HEK293 (cell line): ENCODE measurements around the gene NFIX.

ENCODE experiments used
- CTCF ChIA-PET: fragments of 350-600 bp; formaldehyde crosslinking; extraction: SDS; loops from one replicate; lab custom pipeline; 2021; ENCODE audit warnings: antibody characterized with exemption; lab: Yijun Ruan, JAX
- POLR2A ChIA-PET: fragments of 300-600 bp; formaldehyde crosslinking; extraction: SDS; loops from one replicate; lab custom pipeline; 2020; ENCODE audit warnings: antibody characterized with exemption, inconsistent platforms; lab: Yijun Ruan, JAX
- H3K27ac ChIP-seq: fragments of 200-500 bp; sonication (Bioruptor generic); 2 replicates; pipeline ENCODE4 v1.5.1; 2014; ENCODE audit warnings: low read depth, low read length, control low read depth, inconsistent platforms; ENCODE audit errors: extremely low read depth
- H3K36me3 ChIP-seq, 2 experiments: fragments of 200-500 bp in 1 of 2; sonication (Bioruptor generic) in 1 of 2; 1 replicate in 1 of 2; 2 replicates in 1 of 2; pipeline ENCODE4 v1.5.1; 2014 to 2017; ENCODE audit warnings: inconsistent platforms in 2 of 2, low read length in 2 of 2; ENCODE audit not compliant: control insufficient read depth in 2 of 2, insufficient read depth in 1 of 2
- H3K4me1 ChIP-seq: fragments of 200-500 bp; sonication (Bioruptor generic); 2 replicates; pipeline ENCODE4 v1.5.1; 2014; ENCODE audit warnings: mild to moderate bottlenecking, low read length, inconsistent platforms; ENCODE audit not compliant: control insufficient read depth, insufficient read depth
- H3K4me3 ChIP-seq: 2 replicates; pipeline ENCODE4 v1.5.1; 2011; ENCODE audit warnings: low read depth, mild to moderate bottlenecking, control low read depth, low read length, moderate library complexity
- H3K9me3 ChIP-seq: fragments of 200-500 bp; sonication (Bioruptor generic); 2 replicates; pipeline ENCODE4 v1.5.1; 2014; ENCODE audit warnings: low read depth, low read length, inconsistent platforms; ENCODE audit not compliant: control insufficient read depth, insufficient read depth
- EGR2 ChIP-seq: fragments of 450-650 bp; formaldehyde crosslinking; IDR thresholded peaks from 2 replicates; pipeline ENCODE4 v1.5.1; 2016; ENCODE audit warnings: low read depth, missing biosample characterization, missing genetic modification characterization
- GLIS1 ChIP-seq: fragments of 450-650 bp; formaldehyde crosslinking; IDR thresholded peaks from 2 replicates; pipeline ENCODE4 v1.5.1; 2016; ENCODE audit warnings: missing biosample characterization, missing genetic modification characterization
- KLF9 ChIP-seq: fragments of 450-650 bp; formaldehyde crosslinking; IDR thresholded peaks from 2 replicates; pipeline ENCODE4 v1.5.1; 2016; ENCODE audit warnings: missing biosample characterization, missing genetic modification characterization, low read depth
- SCRT1 ChIP-seq: fragments of 450-650 bp; formaldehyde crosslinking; IDR thresholded peaks from 2 replicates; pipeline ENCODE4 v1.5.1; 2016; ENCODE audit warnings: missing biosample characterization, missing genetic modification characterization, borderline replicate concordance
- SP2 ChIP-seq: fragments of 450-650 bp; formaldehyde crosslinking; IDR thresholded peaks from 2 replicates; pipeline ENCODE4 v1.5.1; 2016; ENCODE audit warnings: missing biosample characterization, missing genetic modification characterization
- ZBTB17 ChIP-seq: fragments of 450-650 bp; formaldehyde crosslinking; IDR thresholded peaks from 2 replicates; pipeline ENCODE4 v1.5.1; 2016; ENCODE audit warnings: missing biosample characterization, missing genetic modification characterization
- ZBTB44 ChIP-seq: fragments of 450-650 bp; IDR thresholded peaks from 2 replicates; pipeline ENCODE4 v1.5.1; 2018; ENCODE audit warnings: missing biosample characterization, mild to moderate bottlenecking, missing genetic modification characterization
- ZBTB48 ChIP-seq: fragments of 450-650 bp; formaldehyde crosslinking; IDR thresholded peaks from 2 replicates; pipeline ENCODE4 v1.5.1; 2016; ENCODE audit warnings: missing biosample characterization, missing genetic modification characterization
- ZIC2 ChIP-seq: fragments of 450-650 bp; formaldehyde crosslinking; IDR thresholded peaks from 2 replicates; pipeline ENCODE4 v1.5.1; 2016; ENCODE audit warnings: missing biosample characterization, missing genetic modification characterization
- ZNF37A ChIP-seq: fragments of 450-650 bp; IDR thresholded peaks from 2 replicates; pipeline ENCODE4 v1.5.1; 2018; ENCODE audit warnings: missing biosample characterization, missing genetic modification characterization
- ZNF391 ChIP-seq: fragments of 450-650 bp; formaldehyde crosslinking; IDR thresholded peaks from 2 replicates; pipeline ENCODE4 v1.5.1; 2016; ENCODE audit warnings: low read depth, missing biosample characterization, missing genetic modification characterization, borderline replicate concordance
- ZNF639 ChIP-seq: fragments of 450-650 bp; formaldehyde crosslinking; IDR thresholded peaks from 2 replicates; pipeline ENCODE4 v1.5.1; 2016; ENCODE audit warnings: missing biosample characterization, missing genetic modification characterization

Gene NFIX

GRCh38 chr19:12946731-12947496 is 48.4 kb upstream of the NFIX start:
- Histone ChIP-seq H3K36me3 (peaks cover 51 to 75% of the 10 kb centered on the region in 2 experiments), H3K27ac (peak overlapping the region; percentile 83; the same call in 1 of the 2 replicates), H3K4me1 (peaks cover 3% of the 10 kb centered on the region; the same call in 1 of the 2 replicates), H3K9me3 (no peaks in the 10 kb centered on the region), H3K4me3 (peak overlapping the region; percentile 84)
- CTCF ChIA-PET, result interaction anchor here (1.3 to 6.2 kb wide), 3 partner anchors 19 to 62 kb away, joined by 3 to 31 read pairs (median 4); no protein-coding TSS in a partner anchor
- TF ChIP-seq ZNF639 (no peak), ZBTB48 (0 out of 2 replicates have a peak, but pooled peaks have one; percentile 17)
- POLR2A ChIA-PET, result interaction anchor here (0.6 to 2.1 kb wide), 9 partner anchors 8 to 240 kb away, joined by 3 to 12 read pairs (median 5); partner anchors contain the start of genes CALR, FARSA, GADD45GIP1 and GCDH

GRCh38 chr19:12947702-12948611 is 47.3 kb upstream of the NFIX start:
- Histone ChIP-seq H3K27ac (peak overlapping the region; percentile 39; the same call in 1 of the 2 replicates), H3K36me3 (peaks cover 54 to 75% of the 10 kb centered on the region in 2 experiments)

GRCh38 chr19:12948612-12949362 is 46.5 kb upstream of the NFIX start:
- Histone ChIP-seq H3K27ac (peak overlapping the region; percentile 30; the same call in 1 of the 2 replicates), H3K4me1 (peaks cover 8% of the 10 kb centered on the region), H3K4me3 (no peak overlapping the region)
- TF ChIP-seq ZIC2 (peak; percentile 62), ZBTB17 (no peak), ZNF37A (tag by site-specific recombination) (no peak), SCRT1 (no peak), GLIS1 (0 out of 2 replicates have a peak, but pooled peaks have one; percentile 9), ZNF391 (tag by site-specific recombination) (no peak), SP2 (peak; percentile 19)
- TF ChIP-seq, all 188 proteins: peak for 3
- peaks cover 49 to 74% of the 10 kb centered on the region in 2 experiments for H3K36me3 ChIP-seq
- no peaks in the 10 kb centered on the region for H3K9me3 ChIP-seq
- POLR2A ChIA-PET, result interaction anchor here (0.6 kb wide), 1 partner anchor 9 kb away, joined by 3 read pairs; no protein-coding TSS in a partner anchor
- CTCF ChIA-PET, result interaction anchor here (1.1 to 6.2 kb wide), 2 partner anchors 7 to 17 kb away, joined by 4 to 31 read pairs; no protein-coding TSS in a partner anchor

More at GRCh38 chr19:12947702-12948611, 47.3 kb upstream of the NFIX start:
- TF ChIP-seq ZBTB44 (tag by site-specific recombination), result no peak
- 0 out of 2 replicates have a peak, but pooled peaks have one; percentile 33 for TF ChIP-seq EGR2 (tag by site-specific recombination)
- TF ChIP-seq KLF9 (tag by site-specific recombination), result no peak
- Histone ChIP-seq H3K4me1 (peaks cover 3% of the 10 kb centered on the region; the same call in 1 of the 2 replicates), H3K9me3 (no peaks in the 10 kb centered on the region), H3K4me3 (no peak overlapping the region)
- CTCF ChIA-PET, result interaction anchor here (1.1 to 6.2 kb wide), 3 partner anchors 8 to 29 kb away, joined by 4 to 31 read pairs (median 4); no protein-coding TSS in a partner anchor
- POLR2A ChIA-PET, result interaction anchor here (0.5 kb wide), 1 partner anchor 19 kb away, joined by 3 read pairs; no protein-coding TSS in a partner anchor
